Activated T-helper 1 cell treated with Interleukin-2 at 50 U/mL for 16 hours (primary cell): ENCODE results near the gene ARF1.

Source experiments
- DNase-seq: peaks from one replicate; pipeline ENCODE4 v3.0.0-alpha.2; 2020; ENCODE audit warnings: low read depth

Gene ARF1

GRCh38 chr1:228082214-228082917 is at the start of gene ARF1:
TSS of gene ARF1 (plus strand) at chr1:228082708. CDS start at chr1:228097115, 14,407 bp downstream.
- peak; percentile 96 for DNase-seq

- no peak for DNase-seq
These were observed 49.1 kb upstream of the ARF1 start for GRCh38 chr1:228033376-228033775.

GRCh38 chr1:228034954-228035837 is 47.3 kb upstream of the ARF1 start:
- no peak for DNase-seq

GRCh38 chr1:228035844-228036243 is 46.7 kb upstream of the ARF1 start:
- no peak for DNase-seq

GRCh38 chr1:228036701-228037231 is 45.7 kb upstream of the ARF1 start:
- DNase-seq = no peak

- no peak for DNase-seq
These were observed 44.8 kb upstream of the ARF1 start for GRCh38 chr1:228037401-228038386.

- DNase-seq = no peak
These were observed 44.0 kb upstream of the ARF1 start for GRCh38 chr1:228038387-228039005.

GRCh38 chr1:228039006-228039903 is 43.3 kb upstream of the ARF1 start:
- DNase-seq = no peak

- DNase-seq = no peak
These were observed 42.5 kb upstream of the ARF1 start for GRCh38 chr1:228039986-228040385.

GRCh38 chr1:228041316-228041715 is 41.2 kb upstream of the ARF1 start:
- DNase-seq = no peak

GRCh38 chr1:228042508-228042907 is 40.0 kb upstream of the ARF1 start:
- no peak for DNase-seq

- DNase-seq = no peak
These were observed 39.1 kb upstream of the ARF1 start for GRCh38 chr1:228043281-228043848.

GRCh38 chr1:228044961-228045360 is 37.5 kb upstream of the ARF1 start:
- no peak for DNase-seq

GRCh38 chr1:228045405-228045804 is 37.1 kb upstream of the ARF1 start:
- no peak for DNase-seq

GRCh38 chr1:228045871-228046270 is 36.6 kb upstream of the ARF1 start:
- DNase-seq = no peak

- DNase-seq = no peak
These were observed 35.9 kb upstream of the ARF1 start for GRCh38 chr1:228046421-228047182.

- DNase-seq = no peak
These were observed 35.4 kb upstream of the ARF1 start for GRCh38 chr1:228047183-228047466.

GRCh38 chr1:228048120-228048519 is 34.4 kb upstream of the ARF1 start:
- DNase-seq = no peak

GRCh38 chr1:228048659-228049298 is 33.7 kb upstream of the ARF1 start:
- no peak for DNase-seq
